ENCODE measurements around the gene EIF2B2. TPM values are rescaled to one million over a fixed set of nuclear protein-coding genes. Genes with fewer than 3 reads are reported as not detected.
A peak's percentile ranks its signal among the peaks of the same experiment; 100 is the strongest.

EIF2B2 gene
- total and polyA plus RNA-seq, 2 of the 13 experiments (the other 11 are each of a cell fraction or from before 2014, with no cell fraction given), result 54.4 to 78.6 TPM

- TF ChIP-seq ZBTB43 (CRISPR knock-in tag; conservative IDR thresholded peaks at IDR 0.05), result no peak
- TF ChIP-seq ZFX (CRISPR knock-in tag; IDR thresholded peaks at IDR 0.05; ENCODE audit: low read depth), result peak; percentile 71
- TF ChIP-seq MAX (IDR thresholded peaks at IDR 0.05), result peak; percentile 29; the same call in 1 of the 2 replicates
- no peak for TF ChIP-seq E2F2 (CRISPR knock-in tag; IDR thresholded peaks at IDR 0.05; ENCODE audit: borderline replicate concordance)
- 0 out of 2 replicates have a peak, but pooled peaks have one; percentile 16 for TF ChIP-seq JUND (CRISPR knock-in tag; IDR thresholded peaks at IDR 0.05)
- peak; percentile 28 for TF ChIP-seq ZNF883 (CRISPR knock-in tag; IDR thresholded peaks at IDR 0.05; ENCODE audit: not compliant biosample characterization)
- TF ChIP-seq MAZ (IDR thresholded peaks at IDR 0.05; ENCODE audit: borderline replicate concordance, low read depth, low read length), result no peak
- TF ChIP-seq MAZ (CRISPR knock-in tag; IDR thresholded peaks at IDR 0.05; ENCODE audit: low read depth), result peak; percentile 53; the same call in 1 of the 2 replicates
- no peak for TF ChIP-seq LBX2 (CRISPR knock-in tag; IDR thresholded peaks at IDR 0.05; ENCODE audit: borderline replicate concordance)
- 0 out of 2 replicates have a peak, but pooled peaks have one; percentile 45 for TF ChIP-seq ZNF142 (CRISPR knock-in tag; IDR thresholded peaks at IDR 0.05)
- peak; percentile 4; the same call in 1 of the 2 replicates for TF ChIP-seq FOXA3 (CRISPR knock-in tag; IDR thresholded peaks at IDR 0.05)
- TF ChIP-seq ATF1 (CRISPR knock-in tag; IDR thresholded peaks at IDR 0.05), result no peak
- TF ChIP-seq ZNF770 (CRISPR knock-in tag; IDR thresholded peaks at IDR 0.05), result 0 out of 2 replicates have a peak, but pooled peaks have one; percentile 38
- 0 out of 2 replicates have a peak, but pooled peaks have one; percentile 14 for TF ChIP-seq TP53 (CRISPR knock-in tag; conservative IDR thresholded peaks at IDR 0.05)
- 0 out of 2 replicates have a peak, but pooled peaks have one; percentile 25 for TF ChIP-seq PCBP1 (IDR thresholded peaks at IDR 0.05; ENCODE audit: borderline replicate concordance, low read depth, low read length)
- TF ChIP-seq POLR2AphosphoS2 (IDR thresholded peaks at IDR 0.05; ENCODE audit: low read depth, low read length), result no peak
- 0 out of 2 replicates have a peak, but pooled peaks have one; percentile 19 for TF ChIP-seq YEATS2 (CRISPR knock-in tag; IDR thresholded peaks at IDR 0.05; ENCODE audit: borderline replicate concordance)
Observed at GRCh38 chr14:74954232-74954946, 48.3 kb upstream of the EIF2B2 start (continued).

Measured in HepG2 (cell line).